HepG2 (cell line): ENCODE measurements around the gene PTCD2. TPM values are rescaled to one million over a fixed set of nuclear protein-coding genes. Genes with fewer than 3 reads are reported as not detected.
A peak's percentile ranks its signal among the peaks of the same experiment; 100 is the strongest.

Source experiments
- ARID5B ChIP-seq: IDR thresholded peaks from 2 replicates; pipeline ENCODE4 v1.4.0; 2020; ENCODE audit warnings: mild to moderate bottlenecking, missing genetic modification reagents
- ESRRA ChIP-seq: sonication (generic); formaldehyde crosslinking; IDR thresholded peaks from 2 replicates; pipeline ENCODE4 v1.5.1; 2020; ENCODE audit warnings: mild to moderate bottlenecking, low read depth, missing genetic modification reagents
- HNF4A ChIP-seq: sonication (generic); formaldehyde crosslinking; IDR thresholded peaks from 2 replicates; pipeline ENCODE4 v1.4.0; 2020; ENCODE audit warnings: missing genetic modification reagents
- SIX4 ChIP-seq: sonication (generic); formaldehyde crosslinking; IDR thresholded peaks from 2 replicates; pipeline ENCODE4 v1.4.0; 2020; ENCODE audit warnings: missing genetic modification reagents
- SNAPC2 ChIP-seq: sonication (generic); formaldehyde crosslinking; IDR thresholded peaks from 2 replicates; pipeline ENCODE4 v1.8.1; 2022; ENCODE audit warnings: mild to moderate bottlenecking, missing genetic modification reagents
- SOX6 ChIP-seq, 2 experiments: fragments of 450-650 bp in 1 of 2; sonication (generic) in 1 of 2; formaldehyde crosslinking in 1 of 2; IDR thresholded peaks; 2 replicates each; pipeline versions ENCODE4 v1.4.0 to v1.6.1; 2017 to 2020; ENCODE audit warnings: antibody characterized with exemption in 1 of 2, mild to moderate bottlenecking in 1 of 2, missing genetic modification reagents in 1 of 2
- TARDBP ChIP-seq: sonication (generic); formaldehyde crosslinking; IDR thresholded peaks from 2 replicates; pipeline ENCODE4 v1.8.0; 2022; ENCODE audit warnings: mild to moderate bottlenecking, missing genetic modification reagents
- TCF7L2 ChIP-seq: IDR thresholded peaks from 2 replicates; pipeline ENCODE4 v1.6.1; 2011; ENCODE audit warnings: mild to moderate bottlenecking, low read depth, low read length, moderate library complexity
- TMF1 ChIP-seq: sonication (generic); formaldehyde crosslinking; IDR thresholded peaks from 2 replicates; pipeline ENCODE4 v1.8.1; 2022; ENCODE audit warnings: low read depth, missing genetic modification reagents
- TSC22D2 ChIP-seq: sonication (generic); formaldehyde crosslinking; IDR thresholded peaks from 2 replicates; pipeline ENCODE4 v1.5.1; 2020; ENCODE audit warnings: missing genetic modification reagents, mild to moderate bottlenecking, borderline replicate concordance
- ZBTB38 ChIP-seq: sonication (generic); formaldehyde crosslinking; IDR thresholded peaks from 2 replicates; pipeline ENCODE4 v1.5.1; 2020; ENCODE audit warnings: mild to moderate bottlenecking, missing genetic modification reagents
- ZNF17 ChIP-seq: sonication (generic); formaldehyde crosslinking; IDR thresholded peaks from 2 replicates; pipeline ENCODE4 v1.5.0; 2020; ENCODE audit warnings: mild to moderate bottlenecking, missing genetic modification reagents
- ZNF232 ChIP-seq: sonication (generic); formaldehyde crosslinking; IDR thresholded peaks from 2 replicates; pipeline ENCODE4 v1.4.0; 2020; ENCODE audit warnings: missing genetic modification reagents, borderline replicate concordance
- ZNF34 ChIP-seq: sonication (generic); formaldehyde crosslinking; IDR thresholded peaks from 2 replicates; pipeline ENCODE4 v1.4.0; 2020; ENCODE audit warnings: mild to moderate bottlenecking, missing genetic modification reagents, borderline replicate concordance
- ZNF468 ChIP-seq: sonication (generic); formaldehyde crosslinking; IDR thresholded peaks from 2 replicates; pipeline ENCODE4 v1.8.0; 2022; ENCODE audit warnings: mild to moderate bottlenecking, moderate library complexity, missing genetic modification reagents
- ZNF629 ChIP-seq: sonication (generic); formaldehyde crosslinking; conservative IDR thresholded peaks from 2 replicates; pipeline ENCODE4 v1.5.0; 2020; ENCODE audit warnings: missing genetic modification reagents
- ZNF841 ChIP-seq: sonication (generic); formaldehyde crosslinking; IDR thresholded peaks from 2 replicates; pipeline ENCODE4 v1.8.1; 2023; ENCODE audit warnings: missing genetic modification reagents, borderline replicate concordance
- ZSCAN9 ChIP-seq: IDR thresholded peaks from 2 replicates; pipeline ENCODE4 v1.6.1; 2016; ENCODE audit warnings: borderline replicate concordance
- polyA plus RNA-seq, 8 experiments: library from polyadenylated mRNA; depleted of rRNA in 3 of 8; stranded (reverse) in 7 of 8; unstranded in 1 of 8; fragments of >200 nt; fragmentation: Illumina TruSeq in 4 of 8; extraction: Trizol in 4 of 8; gene quantifications; 2 replicates each; pipeline versions ENCODE4 v1.2.1 to v1.2.3, GENCODE V29; 2011 to 2016; ENCODE audit warnings: low read depth in 4 of 8, missing spikeins in 1 of 8, mixed read lengths in 1 of 8; ENCODE audit not compliant: insufficient read depth in 1 of 8
- total RNA-seq, 5 experiments: library from RNA; depleted of rRNA; stranded (reverse); fragments of >200 nt; fragmentation: Illumina TruSeq; extraction: Trizol; gene quantifications; 2 replicates each; pipeline ENCODE4 v1.2.3, GENCODE V29; 2016; ENCODE audit warnings: low read depth in 1 of 5
- TF ChIP-seq, protein P1 (sequence below): IDR thresholded peaks from 2 replicates; pipeline ENCODE4 v1.6.1; 2012; ENCODE audit warnings: low read length, improper control_type of control experiment
- TF ChIP-seq, protein P2 (sequence below): sonication (generic); formaldehyde crosslinking; IDR thresholded peaks from 2 replicates; pipeline ENCODE4 v1.4.0; 2020; ENCODE audit warnings: mild to moderate bottlenecking, missing genetic modification reagents
- TF ChIP-seq, protein P3 (sequence below): sonication (generic); formaldehyde crosslinking; IDR thresholded peaks from 2 replicates; pipeline ENCODE4 v1.5.1; 2020; ENCODE audit warnings: missing genetic modification reagents, mild to moderate bottlenecking, borderline replicate concordance

The PTCD2 gene
- total and polyA plus RNA-seq, 2 of the 13 experiments (the other 11 are each of a cell fraction or from before 2014, with no cell fraction given): 5.3 to 6.4 TPM

- TF ChIP-seq, protein P1, sequence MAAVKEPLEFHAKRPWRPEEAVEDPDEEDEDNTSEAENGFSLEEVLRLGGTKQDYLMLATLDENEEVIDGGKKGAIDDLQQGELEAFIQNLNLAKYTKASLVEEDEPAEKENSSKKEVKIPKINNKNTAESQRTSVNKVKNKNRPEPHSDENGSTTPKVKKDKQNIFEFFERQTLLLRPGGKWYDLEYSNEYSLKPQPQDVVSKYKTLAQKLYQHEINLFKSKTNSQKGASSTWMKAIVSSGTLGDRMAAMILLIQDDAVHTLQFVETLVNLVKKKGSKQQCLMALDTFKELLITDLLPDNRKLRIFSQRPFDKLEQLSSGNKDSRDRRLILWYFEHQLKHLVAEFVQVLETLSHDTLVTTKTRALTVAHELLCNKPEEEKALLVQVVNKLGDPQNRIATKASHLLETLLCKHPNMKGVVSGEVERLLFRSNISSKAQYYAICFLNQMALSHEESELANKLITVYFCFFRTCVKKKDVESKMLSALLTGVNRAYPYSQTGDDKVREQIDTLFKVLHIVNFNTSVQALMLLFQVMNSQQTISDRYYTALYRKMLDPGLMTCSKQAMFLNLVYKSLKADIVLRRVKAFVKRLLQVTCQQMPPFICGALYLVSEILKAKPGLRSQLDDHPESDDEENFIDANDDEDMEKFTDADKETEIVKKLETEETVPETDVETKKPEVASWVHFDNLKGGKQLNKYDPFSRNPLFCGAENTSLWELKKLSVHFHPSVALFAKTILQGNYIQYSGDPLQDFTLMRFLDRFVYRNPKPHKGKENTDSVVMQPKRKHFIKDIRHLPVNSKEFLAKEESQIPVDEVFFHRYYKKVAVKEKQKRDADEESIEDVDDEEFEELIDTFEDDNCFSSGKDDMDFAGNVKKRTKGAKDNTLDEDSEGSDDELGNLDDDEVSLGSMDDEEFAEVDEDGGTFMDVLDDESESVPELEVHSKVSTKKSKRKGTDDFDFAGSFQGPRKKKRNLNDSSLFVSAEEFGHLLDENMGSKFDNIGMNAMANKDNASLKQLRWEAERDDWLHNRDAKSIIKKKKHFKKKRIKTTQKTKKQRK: no peak
- TF ChIP-seq ZNF468 (CRISPR knock-in tag): no peak
- peak; percentile 75 for TF ChIP-seq HNF4A
- TF ChIP-seq ZBTB38 (CRISPR knock-in tag): no peak
- no peak for TF ChIP-seq ZNF34 (CRISPR knock-in tag)
- no peak for TF ChIP-seq SIX4
- TF ChIP-seq, protein P2, sequence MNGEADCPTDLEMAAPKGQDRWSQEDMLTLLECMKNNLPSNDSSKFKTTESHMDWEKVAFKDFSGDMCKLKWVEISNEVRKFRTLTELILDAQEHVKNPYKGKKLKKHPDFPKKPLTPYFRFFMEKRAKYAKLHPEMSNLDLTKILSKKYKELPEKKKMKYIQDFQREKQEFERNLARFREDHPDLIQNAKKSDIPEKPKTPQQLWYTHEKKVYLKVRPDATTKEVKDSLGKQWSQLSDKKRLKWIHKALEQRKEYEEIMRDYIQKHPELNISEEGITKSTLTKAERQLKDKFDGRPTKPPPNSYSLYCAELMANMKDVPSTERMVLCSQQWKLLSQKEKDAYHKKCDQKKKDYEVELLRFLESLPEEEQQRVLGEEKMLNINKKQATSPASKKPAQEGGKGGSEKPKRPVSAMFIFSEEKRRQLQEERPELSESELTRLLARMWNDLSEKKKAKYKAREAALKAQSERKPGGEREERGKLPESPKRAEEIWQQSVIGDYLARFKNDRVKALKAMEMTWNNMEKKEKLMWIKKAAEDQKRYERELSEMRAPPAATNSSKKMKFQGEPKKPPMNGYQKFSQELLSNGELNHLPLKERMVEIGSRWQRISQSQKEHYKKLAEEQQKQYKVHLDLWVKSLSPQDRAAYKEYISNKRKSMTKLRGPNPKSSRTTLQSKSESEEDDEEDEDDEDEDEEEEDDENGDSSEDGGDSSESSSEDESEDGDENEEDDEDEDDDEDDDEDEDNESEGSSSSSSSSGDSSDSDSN (CRISPR knock-in tag): no peak
- no peak for TF ChIP-seq SOX6 (IDR thresholded peaks at IDR 0.05)
- TF ChIP-seq SOX6 (CRISPR knock-in tag; IDR thresholded peaks at IDR 0.05): no peak
- no peak for TF ChIP-seq ZNF232
- no peak for TF ChIP-seq ZNF629 (CRISPR knock-in tag)
- no peak for TF ChIP-seq TCF7L2
- TF ChIP-seq ARID5B (CRISPR knock-in tag): 0 out of 2 replicates have a peak, but pooled peaks have one; percentile 19
- TF ChIP-seq ZNF17 (CRISPR knock-in tag): no peak
- 0 out of 2 replicates have a peak, but pooled peaks have one; percentile 36 for TF ChIP-seq ZNF841 (CRISPR knock-in tag)
- no peak for TF ChIP-seq SNAPC2 (CRISPR knock-in tag)
- TF ChIP-seq TARDBP (CRISPR knock-in tag): no peak
- no peak for TF ChIP-seq TSC22D2
- no peak for TF ChIP-seq ZSCAN9
- TF ChIP-seq, protein P3, sequence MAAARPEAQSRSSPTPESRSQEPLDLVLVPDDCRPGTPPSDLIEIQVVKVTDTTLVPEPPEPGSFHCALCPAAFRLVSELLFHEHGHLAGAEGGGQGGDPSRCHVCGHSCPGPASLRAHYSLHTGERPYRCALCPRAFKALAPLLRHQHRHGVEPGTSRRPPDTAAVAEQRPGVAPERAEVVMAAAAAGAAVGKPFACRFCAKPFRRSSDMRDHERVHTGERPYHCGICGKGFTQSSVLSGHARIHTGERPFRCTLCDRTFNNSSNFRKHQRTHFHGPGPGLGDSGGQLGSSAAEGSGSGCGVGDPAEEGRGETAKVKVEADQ (CRISPR knock-in tag): no peak
- TF ChIP-seq ESRRA: peak; percentile 51; the same call in 1 of the 2 replicates
- no peak for TF ChIP-seq TMF1 (CRISPR knock-in tag)
These were observed 26.2 kb downstream of the PTCD2 start (continued) for GRCh38 chr5:72346398-72346797.
